IPS DF 19.7 (cell line): ENCODE measurements around the gene ID3.
"Not testable (repeated sequence)": the region's sequence is repeated elsewhere in the genome, so short reads cannot be mapped to it uniquely, and the experiment has no call there.

ENCODE experiments used
- DNase-seq: peaks from one replicate; pipeline ENCODE4 v3.0.0-alpha.2; 2013; ENCODE audit warnings: low read depth, low spot score

ID3 gene

DNA sequence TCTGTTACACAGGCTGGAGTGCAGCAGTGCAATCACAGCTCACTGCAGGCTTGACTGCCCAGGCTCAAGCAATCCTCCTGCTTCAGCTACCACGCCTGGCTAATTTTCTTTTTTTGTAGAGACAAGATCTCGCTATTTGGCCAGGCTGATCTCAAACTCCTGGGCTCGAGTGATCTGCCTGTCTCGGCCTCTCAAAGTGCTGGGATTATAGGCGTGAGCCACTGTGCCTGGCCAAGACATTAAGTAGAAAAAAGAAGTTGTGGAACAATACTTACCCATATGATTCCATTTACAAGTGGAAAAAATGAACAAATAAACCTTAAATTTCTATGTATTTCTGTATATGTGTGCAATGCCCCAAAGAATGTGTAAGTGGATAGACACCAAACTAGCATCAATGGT lies 30.3 kb upstream of the ID3 start:
- no peak for DNase-seq

DNA sequence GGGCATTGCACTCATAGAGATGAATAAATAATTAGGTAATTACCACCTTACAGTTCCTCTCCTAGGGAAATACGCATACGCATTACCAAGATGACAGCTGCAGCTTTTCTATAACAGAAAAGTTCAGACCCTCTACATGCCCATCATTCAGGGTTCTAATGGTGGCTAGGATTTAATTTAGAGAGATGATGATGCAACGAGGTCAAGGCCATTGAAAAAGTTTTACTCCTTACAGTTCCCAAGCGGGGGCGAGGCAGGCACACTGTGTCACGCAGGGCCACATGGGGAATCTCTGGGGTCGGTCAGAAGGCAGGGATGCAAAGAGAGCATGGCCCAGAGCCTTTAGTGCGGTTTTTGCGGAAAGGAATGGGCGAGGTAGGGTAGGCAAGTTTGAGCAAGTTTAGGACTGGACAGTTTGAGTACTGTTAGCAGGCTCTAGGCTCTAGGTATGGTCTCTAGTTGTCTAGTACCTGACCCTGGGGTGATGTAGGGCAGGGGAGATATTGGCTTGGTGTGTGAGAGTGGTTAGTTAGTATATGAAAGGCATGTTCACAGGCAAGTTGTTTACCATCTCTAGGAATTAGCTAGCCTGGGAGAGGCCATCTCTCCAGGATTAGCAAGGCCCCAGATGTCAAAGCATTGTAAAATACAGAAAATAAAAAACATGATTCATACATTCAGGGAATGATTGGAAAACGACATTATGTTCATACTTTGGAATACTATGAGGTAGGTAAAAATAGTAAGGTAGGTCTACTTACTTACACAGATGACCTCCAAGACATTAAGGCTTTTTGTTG lies 29.6 kb upstream of the ID3 start:
- DNase-seq: no peak

DNA sequence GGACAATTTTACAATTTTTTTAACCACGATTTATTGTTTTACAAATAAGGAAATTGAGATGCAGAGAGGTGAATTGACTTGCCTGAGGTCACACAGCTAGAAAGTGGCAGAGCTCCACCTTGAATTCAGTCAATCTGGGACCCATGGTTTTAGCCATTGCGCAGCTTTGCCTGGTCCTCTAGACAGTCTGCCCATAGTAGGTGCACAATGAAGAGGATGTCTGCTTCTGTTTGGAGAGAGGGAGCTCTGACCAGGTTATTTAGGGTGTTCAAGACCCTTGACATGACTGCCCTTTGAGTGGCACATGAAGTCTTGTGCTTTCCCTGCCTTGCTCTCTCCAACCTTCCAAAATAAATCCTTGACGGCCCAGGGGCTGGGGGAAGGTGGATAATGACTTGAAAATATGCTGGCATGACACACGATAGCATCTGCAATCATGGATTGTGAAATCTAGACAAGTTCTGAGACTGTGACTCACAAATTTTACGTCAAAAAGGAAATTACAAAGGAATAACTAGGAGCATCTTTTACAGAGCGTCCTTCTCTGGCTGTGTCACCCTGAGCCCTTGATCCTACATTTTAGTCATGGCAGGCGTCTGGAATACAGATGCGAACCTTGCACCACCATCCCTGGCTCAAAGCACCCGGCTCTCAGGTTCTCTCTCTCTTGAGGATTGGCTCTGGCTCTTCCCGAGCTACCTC lies 26.2 kb upstream of the ID3 start:
- no peak for DNase-seq

DNA sequence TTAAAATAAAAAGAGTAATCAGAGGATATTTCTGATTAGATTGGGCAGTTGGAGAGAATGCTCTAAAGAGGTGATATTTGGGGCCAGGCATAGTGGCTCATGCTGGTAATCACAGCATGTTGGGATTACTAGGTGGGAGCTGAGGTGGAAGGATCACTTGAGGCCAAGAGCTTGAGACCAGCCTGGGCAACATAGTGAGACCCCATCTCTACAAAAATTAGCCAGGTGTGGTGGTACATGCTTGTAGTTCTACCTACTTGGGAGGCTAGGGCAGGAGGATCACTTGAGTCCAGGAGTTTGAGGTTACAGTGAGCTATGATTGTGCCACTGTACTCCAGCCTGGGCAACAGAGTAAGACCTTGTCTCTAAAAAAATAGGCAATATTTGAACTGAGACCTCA lies 24.4 kb upstream of the ID3 start:
- DNase-seq: not testable (repeated sequence)

DNA sequence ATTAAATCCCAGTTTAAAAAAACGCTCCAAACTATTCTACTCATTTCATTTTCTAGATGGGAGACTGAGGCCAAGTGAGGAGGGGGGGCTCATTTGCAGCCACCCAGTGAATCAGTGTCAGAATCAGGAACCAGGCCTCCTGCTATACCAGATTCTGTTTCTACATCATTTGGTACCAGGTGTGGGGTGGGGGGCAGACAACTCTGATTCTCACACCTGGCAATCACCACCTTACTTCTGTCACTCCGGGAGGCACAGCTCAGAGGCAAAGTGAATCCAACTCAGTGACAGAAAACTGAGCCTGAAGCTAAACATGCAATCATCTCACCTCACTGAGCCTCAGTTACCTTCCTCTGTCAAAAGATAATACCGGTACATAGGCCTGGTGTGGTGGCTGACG lies 23.5 kb upstream of the ID3 start:
- no peak for DNase-seq

DNA sequence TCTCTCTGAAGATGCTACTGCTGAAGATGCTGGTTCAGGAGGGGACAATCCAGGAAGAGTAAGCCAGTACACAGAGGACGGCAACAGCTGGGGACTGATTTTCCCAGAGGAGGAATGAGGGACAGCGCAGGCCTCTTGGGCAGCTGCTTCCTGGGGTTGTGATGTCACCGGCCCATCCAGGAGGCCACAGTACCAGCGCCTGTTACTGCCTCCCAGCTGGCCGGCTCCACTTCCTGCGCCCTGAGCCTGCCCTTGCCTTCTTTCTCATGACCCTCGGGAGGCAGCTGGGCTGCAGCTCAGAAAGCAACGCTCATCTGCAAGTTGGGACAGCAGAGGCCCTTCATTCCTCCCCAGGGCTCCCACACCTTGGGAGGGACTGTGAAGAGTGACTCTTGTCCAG lies 21.9 kb upstream of the ID3 start:
- no peak for DNase-seq

DNA sequence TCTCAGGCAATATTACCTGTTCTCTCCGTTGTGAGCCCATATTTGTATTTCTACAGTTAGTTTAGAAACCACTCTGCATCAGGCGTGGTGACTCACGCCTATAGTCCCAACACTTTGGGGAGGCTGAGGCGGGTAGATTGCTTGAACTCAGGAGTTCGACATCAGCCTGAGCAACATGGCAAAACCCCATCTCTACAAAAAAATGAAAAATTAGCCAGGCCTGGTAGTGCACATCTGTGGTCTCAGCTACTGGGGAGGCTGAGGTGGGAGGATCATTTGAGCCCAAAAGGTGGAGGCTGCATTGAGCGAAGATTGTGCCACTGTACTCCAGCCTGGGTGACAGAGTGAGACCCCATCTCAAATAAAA lies 19.7 kb upstream of the ID3 start:
- no peak for DNase-seq

DNA sequence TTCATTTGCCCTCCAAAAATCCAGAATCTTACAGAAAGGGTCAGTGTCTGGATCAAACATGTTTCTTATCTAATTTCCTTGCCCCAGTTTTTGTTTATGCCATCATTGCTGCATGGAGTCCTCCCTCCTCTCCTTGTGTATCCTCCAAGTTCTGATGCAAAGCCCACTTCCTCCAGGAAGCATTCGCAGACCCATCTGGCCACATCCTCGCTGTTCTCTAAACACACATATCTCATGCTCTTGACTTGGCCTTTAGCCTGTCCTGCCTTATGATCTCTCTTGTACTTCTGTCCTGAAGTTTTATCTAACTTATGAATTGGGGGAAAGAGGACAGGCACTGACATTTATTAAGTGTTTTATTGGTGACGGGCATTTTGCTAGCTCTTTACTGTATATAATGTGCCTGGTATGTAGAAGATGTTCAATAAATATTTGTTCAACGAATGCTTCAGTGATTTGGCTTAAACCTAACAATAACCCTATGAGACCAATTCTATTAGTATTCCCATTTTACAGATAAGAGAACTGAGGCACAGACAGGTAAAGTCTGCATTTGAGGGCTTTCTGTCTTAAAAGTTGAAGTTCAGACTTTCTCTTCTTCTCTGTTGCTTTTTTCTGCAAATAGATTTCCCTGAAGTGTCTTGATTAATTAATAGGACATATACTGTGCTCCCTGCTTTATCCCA lies 19.2 kb upstream of the ID3 start:
- no peak for DNase-seq

DNA sequence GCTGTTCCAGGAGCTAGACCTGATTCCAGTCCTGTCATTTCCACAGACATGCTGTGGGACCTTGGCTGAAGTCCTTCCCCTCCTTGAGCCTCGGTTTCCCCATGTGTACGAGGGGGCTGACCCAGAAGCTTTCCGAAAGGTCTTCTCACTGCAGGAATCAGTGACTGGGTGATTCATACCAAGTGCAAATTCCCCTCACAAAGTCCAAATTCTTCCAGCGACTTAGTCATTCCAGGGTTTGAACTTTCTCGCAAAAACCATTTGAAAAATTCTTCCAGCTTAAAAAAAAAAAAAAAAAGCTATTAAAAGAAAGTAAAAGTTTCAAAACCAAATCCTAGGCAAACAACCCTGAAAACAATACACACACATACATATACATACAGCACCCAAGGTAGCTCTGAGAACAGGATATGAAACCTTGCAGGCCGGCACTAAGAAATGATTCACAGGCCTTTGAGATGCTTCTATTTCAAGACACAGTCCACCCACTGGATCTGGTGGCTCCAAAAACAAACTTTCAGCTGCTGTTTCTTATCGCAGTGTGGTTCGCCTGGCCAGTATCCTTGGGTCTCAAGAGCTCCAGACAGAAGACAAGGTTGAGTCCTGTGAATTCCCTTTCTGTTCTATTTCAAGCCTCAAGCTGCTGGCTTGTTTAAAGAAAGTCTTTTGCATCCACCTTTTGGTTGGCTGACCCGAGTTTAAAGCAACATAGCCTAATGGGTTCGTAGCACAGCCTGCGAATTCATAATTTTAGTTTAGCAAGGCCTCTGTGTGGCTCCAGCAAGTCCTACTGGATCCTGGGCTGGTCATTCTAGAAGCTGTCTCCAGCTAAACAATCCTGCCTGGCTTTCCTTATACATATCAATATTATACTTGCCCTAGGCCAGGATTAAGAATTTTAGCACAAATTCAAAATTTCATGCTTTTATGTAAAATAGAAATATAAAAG lies 18.0 kb upstream of the ID3 start:
- no peak for DNase-seq

DNA sequence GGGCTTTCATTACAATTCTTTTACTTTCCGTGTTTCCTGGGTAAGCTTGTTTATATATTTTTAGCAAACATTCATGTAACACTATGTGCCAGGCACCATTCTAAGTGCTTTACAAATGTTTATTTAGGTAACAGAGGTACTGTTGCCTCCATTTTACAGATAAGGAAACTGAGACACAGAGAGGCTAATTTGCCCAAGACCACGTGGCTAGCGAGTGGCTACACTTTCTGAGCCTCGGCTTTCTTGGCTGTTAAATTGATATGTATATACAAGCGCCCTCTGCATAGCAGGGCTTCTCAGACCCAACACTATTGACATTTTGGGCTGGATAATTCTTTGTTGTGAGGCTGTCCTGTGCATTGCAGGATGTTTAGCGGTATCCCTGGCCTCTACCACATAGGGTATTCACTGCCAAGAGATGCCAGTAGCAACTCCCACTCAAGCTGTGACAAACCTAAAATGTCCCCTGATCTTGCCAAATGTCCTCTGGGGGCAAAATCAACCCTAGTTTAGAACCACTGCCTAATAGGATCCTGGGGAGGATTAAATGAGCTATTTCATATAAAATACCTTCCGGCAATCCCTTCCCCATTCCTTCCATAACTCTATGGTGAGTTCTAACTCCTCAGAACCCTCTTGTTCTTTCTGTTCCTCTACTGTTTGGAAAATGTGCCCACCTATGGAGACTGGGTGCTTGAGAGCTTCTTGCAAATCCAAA lies 17.2 kb upstream of the ID3 start:
- DNase-seq: no peak

DNA sequence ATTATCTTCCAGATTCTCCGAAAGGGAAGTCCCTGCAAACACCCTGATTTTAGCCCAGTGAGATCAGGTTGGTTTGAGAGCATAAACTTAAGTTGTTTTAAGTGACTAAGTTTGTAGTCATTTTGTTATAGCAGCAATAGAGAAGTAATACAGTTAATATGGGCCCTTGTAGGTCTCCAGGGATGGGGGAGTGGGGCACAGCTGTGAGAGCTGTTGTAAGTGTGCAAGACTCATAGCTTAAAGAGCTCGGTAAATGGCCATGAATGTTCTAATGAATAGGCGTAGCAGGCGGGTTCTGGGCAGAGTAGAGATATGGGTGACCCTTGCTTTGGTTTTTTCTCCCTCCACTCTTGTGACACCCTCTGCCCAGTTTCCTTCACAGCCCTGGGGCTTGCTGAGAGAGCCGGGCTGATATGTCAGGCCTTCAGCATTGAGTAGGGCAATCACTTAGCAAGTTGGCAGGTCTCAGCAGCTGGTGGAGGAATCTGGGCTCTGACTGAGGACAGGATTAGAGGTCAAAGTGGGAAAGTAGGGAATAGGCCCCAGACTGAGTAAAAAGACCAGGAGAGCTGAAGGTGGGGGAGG lies 16.0 kb upstream of the ID3 start:
- no peak for DNase-seq

DNA sequence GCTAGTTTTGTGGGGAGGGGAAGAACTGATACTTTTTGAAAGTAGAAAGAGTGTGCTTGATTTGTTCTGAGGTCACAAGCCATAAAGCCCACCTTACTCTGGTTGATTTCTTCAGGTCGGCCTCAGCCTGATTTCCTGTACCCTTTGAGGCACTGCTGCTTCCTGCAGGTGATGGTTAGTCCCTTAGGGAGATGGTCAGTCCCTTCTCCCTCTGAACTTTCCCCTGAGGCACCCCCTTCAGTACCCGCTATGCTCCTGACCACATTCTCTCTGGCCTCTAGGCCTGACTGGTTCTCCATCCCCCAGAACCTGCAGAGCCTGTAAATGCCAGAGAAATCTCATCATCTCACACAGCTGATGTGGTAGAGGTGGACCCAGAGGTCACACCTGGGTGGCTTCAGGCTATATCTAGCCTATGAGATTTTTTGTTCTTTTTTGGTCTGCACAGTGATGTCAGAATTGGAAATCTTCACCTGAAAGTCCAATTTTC lies 15.0 kb upstream of the ID3 start:
- DNase-seq: no peak

DNA sequence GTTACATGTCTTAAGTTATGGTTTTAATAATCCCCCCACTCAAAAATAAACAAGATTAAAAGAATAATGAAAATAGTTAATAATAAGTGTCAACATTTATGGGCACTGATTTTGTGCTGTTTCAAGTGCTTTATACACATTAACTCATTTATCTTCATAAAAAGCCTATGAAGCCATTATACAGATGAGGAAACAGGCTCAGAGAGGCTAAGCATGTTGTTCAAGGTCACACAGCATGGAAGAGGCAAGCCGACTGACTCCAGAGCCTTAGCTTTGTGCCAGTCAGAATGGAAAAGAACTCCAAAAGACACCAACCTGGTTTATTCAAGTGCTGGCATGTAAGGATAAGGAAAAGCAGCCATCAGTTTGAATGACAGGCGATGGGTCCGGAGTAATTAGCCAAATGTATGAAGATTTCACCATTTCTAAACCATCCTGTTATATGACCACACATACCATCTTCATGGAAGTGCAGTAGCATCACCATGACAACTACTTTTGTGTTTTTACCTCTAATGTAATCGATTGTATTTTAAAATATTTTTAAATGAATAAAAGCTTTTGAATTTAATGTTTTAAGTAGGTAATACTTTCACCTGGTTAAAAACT lies 14.4 kb upstream of the ID3 start:
- no peak for DNase-seq

DNA sequence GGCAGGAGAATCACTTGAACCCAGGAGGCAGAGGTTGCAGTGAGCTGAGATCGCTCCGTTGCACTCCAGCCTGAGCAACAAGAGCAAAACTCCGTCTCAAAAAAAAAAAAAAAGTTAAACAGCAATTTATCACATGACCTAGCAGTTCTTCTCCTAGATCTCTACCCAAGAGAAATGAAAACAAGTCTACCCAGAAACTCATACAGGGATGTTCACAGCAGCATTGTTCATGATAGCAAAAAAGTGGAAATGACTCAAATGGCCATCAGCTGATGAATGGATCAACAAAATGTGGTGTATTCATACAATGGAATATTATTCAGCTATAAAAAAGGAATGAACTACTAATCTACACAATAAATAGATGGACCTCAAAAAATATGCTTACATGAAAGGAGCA lies 12.2 kb upstream of the ID3 start:
- no peak for DNase-seq

DNA sequence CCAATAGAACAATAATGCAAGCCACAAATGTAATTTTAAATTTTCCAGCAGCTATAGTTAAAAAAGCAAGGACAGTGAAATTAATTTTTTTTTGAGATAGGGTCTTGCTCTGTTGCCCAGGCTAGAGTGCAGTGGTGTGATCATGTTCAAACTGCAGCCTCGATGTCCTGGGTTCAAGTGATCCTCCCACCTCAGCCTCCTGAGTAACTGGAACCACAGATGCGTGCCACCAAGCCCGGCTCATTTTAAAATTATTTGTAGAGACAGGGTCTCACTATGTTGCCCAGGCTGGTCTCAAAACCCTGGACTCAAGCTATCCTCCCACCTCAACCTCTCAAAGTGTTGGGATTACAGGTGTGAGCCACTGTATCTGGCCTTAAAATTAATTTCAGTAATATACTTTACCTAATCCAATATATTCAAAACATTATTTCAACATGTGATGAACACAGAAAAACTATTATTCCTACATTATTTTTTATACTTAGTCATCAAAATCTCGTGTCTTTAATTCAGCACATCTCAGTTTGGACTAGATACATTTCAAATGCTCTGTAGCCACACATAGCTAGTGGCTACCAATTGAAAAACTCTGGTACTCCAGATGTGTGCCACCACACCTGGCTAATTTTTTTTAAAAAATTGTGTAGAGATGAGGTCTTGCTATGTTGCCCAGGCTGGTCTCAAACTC lies 10.8 kb upstream of the ID3 start:
- no peak for DNase-seq

DNA sequence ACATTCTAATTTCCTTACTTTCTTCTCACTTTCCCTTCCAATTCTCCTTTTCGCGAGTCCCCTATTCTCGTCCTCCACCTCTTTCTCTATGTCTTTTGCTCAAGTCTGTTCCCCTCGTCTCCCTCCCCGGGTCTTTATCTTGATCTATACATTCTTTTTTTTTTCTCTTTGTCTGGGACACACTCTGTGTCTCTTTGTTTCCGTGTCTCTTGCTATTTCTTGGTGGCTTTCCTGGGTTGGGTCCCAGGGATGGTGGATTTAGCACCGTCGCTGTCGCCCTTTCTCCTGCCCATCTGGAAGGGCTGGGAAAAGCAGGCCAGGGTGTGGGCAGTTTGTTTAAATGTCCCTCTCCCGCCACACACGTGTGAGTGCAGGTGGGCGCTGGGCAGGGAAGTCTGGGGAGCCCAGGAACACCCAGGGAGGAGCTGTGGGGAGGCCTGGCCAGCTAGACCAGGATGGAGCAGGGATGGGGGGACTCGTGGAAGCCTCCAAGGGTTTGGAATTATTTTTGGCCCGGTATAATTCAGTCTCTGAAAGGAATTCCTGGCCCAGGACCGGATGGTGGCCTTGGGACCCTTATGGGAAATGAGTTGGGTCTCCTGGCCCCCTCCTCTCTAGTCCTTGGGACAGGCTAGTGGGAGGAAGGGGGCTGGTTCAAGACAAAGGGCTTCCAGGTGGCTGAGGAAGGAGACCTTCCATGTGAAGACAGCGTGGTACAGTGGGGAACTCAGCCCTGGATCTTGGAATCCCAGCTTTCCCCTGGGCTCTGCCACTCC lies 9.5 kb upstream of the ID3 start:
- DNase-seq: no peak

DNA sequence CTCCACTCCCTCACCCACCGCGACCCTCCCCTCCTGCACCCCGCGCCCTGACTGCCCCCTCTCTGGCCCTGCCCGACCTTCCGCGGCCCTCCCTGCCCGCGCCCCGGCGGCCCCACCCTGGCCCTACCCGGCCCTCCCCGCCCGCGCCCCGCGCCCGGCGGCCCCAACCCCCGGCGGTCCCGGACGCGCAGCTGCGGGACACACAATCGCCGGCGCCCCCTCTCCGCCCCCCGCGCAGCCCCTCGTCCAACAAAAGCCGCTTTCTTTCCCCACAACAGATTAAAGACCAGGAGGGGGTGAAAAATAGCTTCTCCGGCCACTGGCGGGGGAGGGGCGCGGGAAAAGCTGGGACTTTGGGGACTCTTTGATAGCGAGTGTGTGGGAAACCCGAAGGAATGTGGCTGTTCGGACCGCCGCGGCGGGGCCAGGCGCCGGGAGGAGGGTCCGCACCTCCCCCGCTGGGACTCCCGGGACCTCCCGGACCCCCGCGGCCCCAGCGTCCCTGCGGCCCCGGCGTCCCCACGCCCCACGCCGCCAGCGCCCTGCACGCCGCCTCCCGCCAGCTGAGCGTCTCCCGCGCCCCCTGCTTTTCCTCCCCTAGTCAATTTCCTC lies 8.8 kb upstream of the ID3 start:
- DNase-seq: no peak

DNA sequence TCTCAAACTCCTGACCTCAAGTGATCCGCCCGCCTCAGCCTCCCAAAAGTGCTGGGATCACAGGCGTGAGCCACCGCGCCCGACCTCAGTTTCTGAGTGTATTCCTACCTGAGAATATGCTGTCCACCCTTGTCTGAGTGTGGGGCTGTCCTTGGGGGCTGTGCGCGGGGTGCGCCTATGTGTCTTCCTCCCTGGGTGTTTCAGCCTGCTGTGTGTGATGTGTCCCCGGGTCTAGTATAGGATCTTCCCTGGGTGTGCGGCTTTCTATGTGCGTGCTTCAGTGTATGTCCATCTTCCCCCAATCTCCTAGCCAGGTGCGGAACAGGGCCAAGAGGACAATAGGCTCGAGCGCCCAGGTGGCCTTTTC lies 8.3 kb upstream of the ID3 start:
- DNase-seq: no peak
